GM23338 (cell line): ENCODE measurements around the gene PHF21A. TPM values are rescaled to one million over a fixed set of nuclear protein-coding genes. Genes with fewer than 3 reads are reported as not detected.

Experiments
- CREB1 ChIP-seq: fragments of 250-450 bp; sonication (Bioruptor Pico); IDR thresholded peaks from 2 replicates; pipeline ENCODE4 v1.5.0; 2020; ENCODE audit warnings: low read depth, mild to moderate bottlenecking, moderate library complexity
- CTCF ChIP-seq, 2 experiments: fragments of 200-600 bp in 1 of 2; sonication (generic) in 1 of 2; conservative IDR thresholded peaks; 2 replicates each; pipeline versions ENCODE4 v1.5.1 to v1.6.1; 2016 to 2017; ENCODE audit warnings: antibody characterized with exemption in 2 of 2, low read depth in 2 of 2, mild to moderate bottlenecking in 2 of 2, moderate library complexity in 1 of 2
- ETS1 ChIP-seq: IDR thresholded peaks from 2 replicates; pipeline ENCODE4 v1.6.1; 2016; ENCODE audit warnings: antibody characterized with exemption
- EZH2 ChIP-seq: fragments of 200-600 bp; sonication (generic); IDR thresholded peaks from one replicate; pipeline ENCODE4 v1.8.0; 2017; ENCODE audit warnings: antibody characterized with exemption, mild to moderate bottlenecking, low read depth; ENCODE audit not compliant: unreplicated experiment
- JUNB ChIP-seq: IDR thresholded peaks from one replicate; pipeline ENCODE4 v1.6.1; 2016; ENCODE audit warnings: antibody characterized with exemption; ENCODE audit not compliant: unreplicated experiment
- NANOG ChIP-seq: IDR thresholded peaks from 2 replicates; pipeline ENCODE4 v1.6.1; 2016; ENCODE audit warnings: antibody characterized with exemption, borderline replicate concordance
- REST ChIP-seq: IDR thresholded peaks from one replicate; pipeline ENCODE4 v1.6.1; 2018; ENCODE audit warnings: antibody characterized with exemption; ENCODE audit not compliant: unreplicated experiment
- STAT1 ChIP-seq: IDR thresholded peaks from one replicate; pipeline ENCODE4 v1.6.1; 2016; ENCODE audit warnings: antibody characterized with exemption; ENCODE audit not compliant: unreplicated experiment
- ZNF331 ChIP-seq: fragments of 250-450 bp; sonication (Bioruptor Pico); IDR thresholded peaks from 2 replicates; pipeline ENCODE4 v1.5.0; 2020; ENCODE audit warnings: low read depth, mild to moderate bottlenecking, moderate library complexity
- ZNF462 ChIP-seq: fragments of 250-450 bp; sonication (Bioruptor Pico); IDR thresholded peaks from 2 replicates; pipeline ENCODE4 v1.5.0; 2020; ENCODE audit warnings: mild to moderate bottlenecking, moderate library complexity
- polyA plus RNA-seq: library from polyadenylated mRNA; unstranded; fragments of >200 nt; fragmentation: Nextera tagmentation; extraction: Ambion mirVana; gene quantifications from 2 replicates; pipeline ENCODE4 v1.2.1, GENCODE V29; 2016
- total RNA-seq: library from RNA; depleted of rRNA; stranded (reverse); fragments of >200 nt; shearing (Covaris generic); gene quantifications from 2 replicates; pipeline ENCODE4 v1.2.3, GENCODE V29; 2014

Gene PHF21A
- total and polyA plus RNA-seq, 2 experiments from 2014 or later, result 21.7 to 23.6 TPM

- TF ChIP-seq ZNF462 (CRISPR knock-in tag) (no peak), JUNB (no peak), STAT1 (no peak), NANOG (no peak), EZH2 (no peak), ETS1 (no peak), CTCF (conservative IDR thresholded peaks at IDR 0.05; ENCODE audit: low read depth in 2 of 2) (no peak), REST (no peak), ZNF331 (CRISPR knock-in tag) (no peak), CREB1 (CRISPR knock-in tag) (no peak)
Observed at GRCh38 chr11:46119352-46120216, 1.7 kb downstream of the PHF21A start (continued).
